Measurements from ENCODE around the gene PTPRK. TPM values are rescaled to one million over a fixed set of nuclear protein-coding genes. Genes with fewer than 3 reads are reported as not detected.

PTPRK gene
- total RNA-seq, 1 experiment from 2014 or later: 34.2 TPM

DNA sequence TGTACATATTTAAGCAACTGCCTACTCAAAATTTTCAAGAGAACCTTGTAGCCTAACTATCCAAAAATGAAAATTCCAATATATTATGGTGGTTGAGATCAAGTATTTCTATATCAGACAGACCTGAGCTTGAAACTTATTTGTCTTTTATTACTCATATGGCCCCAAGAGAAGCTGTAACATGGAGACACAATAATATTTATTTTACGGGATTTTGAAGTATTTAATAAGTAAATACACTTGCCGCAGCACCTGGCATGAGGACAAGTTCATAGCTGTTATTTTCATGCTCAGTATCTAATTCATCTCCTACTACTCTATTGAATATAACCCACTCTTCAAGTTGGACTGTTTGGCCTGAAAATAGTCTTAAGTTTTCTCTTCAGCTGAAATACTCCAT, 28.0 kb downstream of the PTPRK start (continued):
- TF ChIP-seq, protein P1, sequence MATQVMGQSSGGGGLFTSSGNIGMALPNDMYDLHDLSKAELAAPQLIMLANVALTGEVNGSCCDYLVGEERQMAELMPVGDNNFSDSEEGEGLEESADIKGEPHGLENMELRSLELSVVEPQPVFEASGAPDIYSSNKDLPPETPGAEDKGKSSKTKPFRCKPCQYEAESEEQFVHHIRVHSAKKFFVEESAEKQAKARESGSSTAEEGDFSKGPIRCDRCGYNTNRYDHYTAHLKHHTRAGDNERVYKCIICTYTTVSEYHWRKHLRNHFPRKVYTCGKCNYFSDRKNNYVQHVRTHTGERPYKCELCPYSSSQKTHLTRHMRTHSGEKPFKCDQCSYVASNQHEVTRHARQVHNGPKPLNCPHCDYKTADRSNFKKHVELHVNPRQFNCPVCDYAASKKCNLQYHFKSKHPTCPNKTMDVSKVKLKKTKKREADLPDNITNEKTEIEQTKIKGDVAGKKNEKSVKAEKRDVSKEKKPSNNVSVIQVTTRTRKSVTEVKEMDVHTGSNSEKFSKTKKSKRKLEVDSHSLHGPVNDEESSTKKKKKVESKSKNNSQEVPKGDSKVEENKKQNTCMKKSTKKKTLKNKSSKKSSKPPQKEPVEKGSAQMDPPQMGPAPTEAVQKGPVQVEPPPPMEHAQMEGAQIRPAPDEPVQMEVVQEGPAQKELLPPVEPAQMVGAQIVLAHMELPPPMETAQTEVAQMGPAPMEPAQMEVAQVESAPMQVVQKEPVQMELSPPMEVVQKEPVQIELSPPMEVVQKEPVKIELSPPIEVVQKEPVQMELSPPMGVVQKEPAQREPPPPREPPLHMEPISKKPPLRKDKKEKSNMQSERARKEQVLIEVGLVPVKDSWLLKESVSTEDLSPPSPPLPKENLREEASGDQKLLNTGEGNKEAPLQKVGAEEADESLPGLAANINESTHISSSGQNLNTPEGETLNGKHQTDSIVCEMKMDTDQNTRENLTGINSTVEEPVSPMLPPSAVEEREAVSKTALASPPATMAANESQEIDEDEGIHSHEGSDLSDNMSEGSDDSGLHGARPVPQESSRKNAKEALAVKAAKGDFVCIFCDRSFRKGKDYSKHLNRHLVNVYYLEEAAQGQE (IDR thresholded peaks at IDR 0.05; ENCODE audit: low read depth): no peak
- TF ChIP-seq EZH2 (IDR thresholded peaks at IDR 0.05): no peak

DNA sequence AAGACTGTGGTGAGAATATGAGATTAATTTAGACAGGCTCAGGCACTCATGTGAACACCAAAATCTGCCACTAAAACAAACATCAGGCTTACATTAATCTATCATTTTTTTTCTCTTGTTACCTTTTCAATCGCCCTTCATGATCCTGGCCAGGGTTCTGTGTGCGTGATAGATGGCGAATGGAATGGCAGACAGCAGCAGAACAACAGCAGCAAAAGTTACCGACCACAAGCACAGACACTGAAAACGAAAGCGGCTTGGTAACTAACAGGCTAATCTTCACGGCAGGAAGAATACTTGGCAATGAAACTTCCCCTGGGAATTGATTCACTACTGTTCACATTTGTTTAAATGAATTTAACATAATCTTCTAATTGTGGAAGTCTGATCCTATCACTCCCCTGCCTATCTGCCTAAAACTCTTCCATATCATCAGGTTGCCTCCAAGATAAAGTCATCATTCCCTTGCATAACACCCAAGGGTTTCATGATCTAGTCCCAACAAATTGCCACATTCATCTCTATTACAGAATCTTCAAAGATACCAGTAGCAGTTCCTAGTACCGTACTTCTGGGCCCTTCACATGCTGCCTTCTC, 28.7 kb downstream of the PTPRK start:
- Histone ChIP-seq H3K9me2 (ENCODE audit: insufficient read depth) (no peaks in the 10 kb centered on the region), H3K27me3 (ENCODE audit: insufficient read depth, low read length) (no peaks in the 10 kb centered on the region), H3K79me2 (ENCODE audit: insufficient read depth, low read length) (no peaks in the 10 kb centered on the region), H2AFZ (ENCODE audit: low read depth, low read length, poor library complexity, severe bottlenecking) (no peak overlapping the region), H4K20me1 (ENCODE audit: insufficient read depth) (no peaks in the 10 kb centered on the region), H3K27ac (ENCODE audit: low read depth, low read length) (peak overlapping the region; percentile 27; the same call in 1 of the 2 replicates), H3K9ac (ENCODE audit: low read length) (peak overlapping the region; percentile 32; the same call in 1 of the 2 replicates), H3K36me3 (ENCODE audit: control insufficient read depth in 1 of 2, insufficient read depth in 2 of 2, low read length in 2 of 2) (no peaks in the 10 kb centered on the region), H3K4me1 (ENCODE audit: control insufficient read depth in 1 of 2, insufficient read depth in 2 of 2, low read length in 2 of 2) (peaks cover 0 to 15% of the 10 kb centered on the region in 2 experiments; a peak in 2 of 4 replicates), H3K4me2 (ENCODE audit: low read length) (peak overlapping the region; percentile 48), H3K4me3 (replicated peaks in 1 of 2; ENCODE audit: low read depth in 1 of 2, low read length in 2 of 2) (peak overlapping the region in 1 of 2 experiments; percentile 9; a peak in 1 of 4 replicates), H3K9me3 (ENCODE audit: control insufficient read depth in 1 of 2, insufficient read depth in 1 of 2, low read depth in 1 of 2, low read length in 2 of 2) (no peaks in the 10 kb centered on the region)
- ATAC-seq (0 out of 2 replicates have a peak, but pooled peaks have one; percentile 49), DNase-seq (ENCODE audit: low read depth, low spot score) (no peak)
- ChIA-PET CTCF (no interaction called here), RAD21 (ENCODE audit: low non-redundant PET in 1 of 2, low total read pairs in 2 of 2, uncharacterized antibody in 2 of 2, unreplicated experiment in 2 of 2) (no interaction called here), POLR2A (no interaction called here)
- TF ChIP-seq, protein P2, sequence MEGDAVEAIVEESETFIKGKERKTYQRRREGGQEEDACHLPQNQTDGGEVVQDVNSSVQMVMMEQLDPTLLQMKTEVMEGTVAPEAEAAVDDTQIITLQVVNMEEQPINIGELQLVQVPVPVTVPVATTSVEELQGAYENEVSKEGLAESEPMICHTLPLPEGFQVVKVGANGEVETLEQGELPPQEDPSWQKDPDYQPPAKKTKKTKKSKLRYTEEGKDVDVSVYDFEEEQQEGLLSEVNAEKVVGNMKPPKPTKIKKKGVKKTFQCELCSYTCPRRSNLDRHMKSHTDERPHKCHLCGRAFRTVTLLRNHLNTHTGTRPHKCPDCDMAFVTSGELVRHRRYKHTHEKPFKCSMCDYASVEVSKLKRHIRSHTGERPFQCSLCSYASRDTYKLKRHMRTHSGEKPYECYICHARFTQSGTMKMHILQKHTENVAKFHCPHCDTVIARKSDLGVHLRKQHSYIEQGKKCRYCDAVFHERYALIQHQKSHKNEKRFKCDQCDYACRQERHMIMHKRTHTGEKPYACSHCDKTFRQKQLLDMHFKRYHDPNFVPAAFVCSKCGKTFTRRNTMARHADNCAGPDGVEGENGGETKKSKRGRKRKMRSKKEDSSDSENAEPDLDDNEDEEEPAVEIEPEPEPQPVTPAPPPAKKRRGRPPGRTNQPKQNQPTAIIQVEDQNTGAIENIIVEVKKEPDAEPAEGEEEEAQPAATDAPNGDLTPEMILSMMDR (IDR thresholded peaks at IDR 0.05 in 2 of 3, conservative IDR thresholded peaks at IDR 0.05 in 1 of 3; ENCODE audit: borderline replicate concordance in 1 of 3, insufficient read depth in 1 of 3, low read depth in 2 of 3, low read length in 2 of 3): no peak
- no peak for TF ChIP-seq SRF (IDR thresholded peaks at IDR 0.05; ENCODE audit: low read depth)
- no peak for TF ChIP-seq POLR2A (IDR thresholded peaks at IDR 0.05; ENCODE audit: borderline replicate concordance, extremely low read depth, insufficient read depth, insufficient read length)
- TF ChIP-seq, protein P3, sequence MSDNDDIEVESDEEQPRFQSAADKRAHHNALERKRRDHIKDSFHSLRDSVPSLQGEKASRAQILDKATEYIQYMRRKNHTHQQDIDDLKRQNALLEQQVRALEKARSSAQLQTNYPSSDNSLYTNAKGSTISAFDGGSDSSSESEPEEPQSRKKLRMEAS (IDR thresholded peaks at IDR 0.05): no peak
- no peak for TF ChIP-seq YY1 (IDR thresholded peaks at IDR 0.05; ENCODE audit: extremely low read depth, insufficient replicate concordance, low read depth, low read length)
- no peak for TF ChIP-seq POLR2AphosphoS5 (IDR thresholded peaks at IDR 0.05; ENCODE audit: low read depth, low read length)
- no peak for TF ChIP-seq ZNF274 (IDR thresholded peaks at IDR 0.05; ENCODE audit: low read depth, low read length)
- TF ChIP-seq TCF7L2 (IDR thresholded peaks at IDR 0.05; ENCODE audit: borderline replicate concordance, extremely low read depth, insufficient read depth, insufficient read length): no peak
- TF ChIP-seq EZH2 (IDR thresholded peaks at IDR 0.05): no peak
- TF ChIP-seq JUND (IDR thresholded peaks at IDR 0.05): no peak
- no peak for TF ChIP-seq ZFX (IDR thresholded peaks at IDR 0.05)
- TF ChIP-seq, protein P4, sequence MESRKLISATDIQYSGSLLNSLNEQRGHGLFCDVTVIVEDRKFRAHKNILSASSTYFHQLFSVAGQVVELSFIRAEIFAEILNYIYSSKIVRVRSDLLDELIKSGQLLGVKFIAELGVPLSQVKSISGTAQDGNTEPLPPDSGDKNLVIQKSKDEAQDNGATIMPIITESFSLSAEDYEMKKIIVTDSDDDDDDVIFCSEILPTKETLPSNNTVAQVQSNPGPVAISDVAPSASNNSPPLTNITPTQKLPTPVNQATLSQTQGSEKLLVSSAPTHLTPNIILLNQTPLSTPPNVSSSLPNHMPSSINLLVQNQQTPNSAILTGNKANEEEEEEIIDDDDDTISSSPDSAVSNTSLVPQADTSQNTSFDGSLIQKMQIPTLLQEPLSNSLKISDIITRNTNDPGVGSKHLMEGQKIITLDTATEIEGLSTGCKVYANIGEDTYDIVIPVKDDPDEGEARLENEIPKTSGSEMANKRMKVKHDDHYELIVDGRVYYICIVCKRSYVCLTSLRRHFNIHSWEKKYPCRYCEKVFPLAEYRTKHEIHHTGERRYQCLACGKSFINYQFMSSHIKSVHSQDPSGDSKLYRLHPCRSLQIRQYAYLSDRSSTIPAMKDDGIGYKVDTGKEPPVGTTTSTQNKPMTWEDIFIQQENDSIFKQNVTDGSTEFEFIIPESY (IDR thresholded peaks at IDR 0.05; ENCODE audit: extremely low read depth, insufficient replicate concordance, low read length): no peak
- BruUV-seq (replicated peaks): no TSS peak
- intact Hi-C loops (cut with micrococcal nuclease): no loop called here
